ENCODE data around the gene MIB2. TPM values are rescaled to one million over a fixed set of nuclear protein-coding genes. Genes with fewer than 3 reads are reported as not detected.

MIB2 gene
- total RNA-seq, 4 donors from 2014 or later = 117 to 216 (median 138) TPM

GRCh38 chr1:1616045-1616790 lies 918 bp downstream of the MIB2 start:
- peak overlapping the region; percentile 70 for H3K4me3 ChIP-seq (ENCODE audit: low read depth, poor library complexity, severe bottlenecking)
- intact Hi-C loops (cut with DNase I; ENCODE audit: low total_unique reads) = no loop called here
- no peak for DNase-seq (ENCODE audit: low spot score in 2 of 2)
- 3 to 14% methylated on average over 14 to 30 of the region's 80 CpGs for WGBS, 2 donors
- TF ChIP-seq POLR2A (IDR thresholded peaks at IDR 0.05) (no peak), CTCF (IDR thresholded peaks at IDR 0.05) (no peak)

- WGBS, 2 donors = 68 to 75% methylated on average over 13 to 18 of the region's 19 CpGs
- no peak for TF ChIP-seq CTCF (IDR thresholded peaks at IDR 0.05)
- TF ChIP-seq POLR2A (IDR thresholded peaks at IDR 0.05) = no peak
- H3K4me3 ChIP-seq (ENCODE audit: low read depth, poor library complexity, severe bottlenecking) = no peak overlapping the region
- no peak for DNase-seq (ENCODE audit: low spot score in 2 of 2)
- intact Hi-C loops (cut with DNase I; ENCODE audit: low total_unique reads) = no loop called here
These were observed 1.5 kb downstream of the MIB2 start for GRCh38 chr1:1616838-1617237.

- no peak overlapping the region for H3K4me3 ChIP-seq (ENCODE audit: low read depth, poor library complexity, severe bottlenecking)
- intact Hi-C loops (cut with DNase I; ENCODE audit: low total_unique reads) = no loop called here
- TF ChIP-seq CTCF (IDR thresholded peaks at IDR 0.05) = no peak
- no peak for TF ChIP-seq POLR2A (IDR thresholded peaks at IDR 0.05)
- 86 to 91% methylated on average over 11 of the region's 11 CpGs for WGBS, 2 donors
- no peak for DNase-seq (ENCODE audit: low spot score in 2 of 2)
These were observed 2.2 kb downstream of the MIB2 start for GRCh38 chr1:1617516-1617915.

GRCh38 chr1:1617925-1618324 lies 2.6 kb downstream of the MIB2 start:
- TF ChIP-seq CTCF (IDR thresholded peaks at IDR 0.05) (no peak), POLR2A (IDR thresholded peaks at IDR 0.05) (no peak)
- intact Hi-C loops (cut with DNase I; ENCODE audit: low total_unique reads) = no loop called here
- no peak overlapping the region for H3K4me3 ChIP-seq (ENCODE audit: low read depth, poor library complexity, severe bottlenecking)
- WGBS, 2 donors = 85 to 91% methylated on average over 5 to 6 of the region's 6 CpGs
- DNase-seq (ENCODE audit: low spot score in 2 of 2) = no peak

GRCh38 chr1:1618396-1619068 lies 3.2 kb downstream of the MIB2 start:
- intact Hi-C loops (cut with DNase I; ENCODE audit: low total_unique reads) = no loop called here
- no peak overlapping the region for H3K4me3 ChIP-seq (ENCODE audit: low read depth, poor library complexity, severe bottlenecking)
- 93 to 97% methylated on average over 7 of the region's 9 CpGs for WGBS, 2 donors
- DNase-seq (ENCODE audit: low spot score in 2 of 2) = no peak
- no peak for TF ChIP-seq CTCF (IDR thresholded peaks at IDR 0.05)
- TF ChIP-seq POLR2A (IDR thresholded peaks at IDR 0.05) = no peak

All from lower leg skin (tissue), 4 donors.